Nephron progenitor cell (in vitro differentiated cells): ENCODE results near the gene SMIM33.
A peak's percentile ranks its signal among the peaks of the same experiment; 100 is the strongest.

ENCODE experiments used
- DNase-seq: peaks from one replicate; pipeline ENCODE4 v3.0.0; 2021
- H3K27ac Mint-ChIP-seq: 2 replicates; pipeline ENCODE4 v1.8.0; 2021; ENCODE audit warnings: mild to moderate bottlenecking, moderate library complexity, mixed read lengths
- H3K27me3 Mint-ChIP-seq: 2 replicates; pipeline ENCODE4 v1.8.0; 2021; ENCODE audit warnings: mild to moderate bottlenecking, low read depth, mixed read lengths; ENCODE audit not compliant: poor library complexity
- H3K36me3 Mint-ChIP-seq: 2 replicates; pipeline ENCODE4 v1.8.0; 2021; ENCODE audit warnings: low read depth, mixed read lengths
- H3K4me1 Mint-ChIP-seq: 2 replicates; pipeline ENCODE4 v1.8.0; 2021; ENCODE audit warnings: mixed read lengths
- H3K4me3 Mint-ChIP-seq: 2 replicates; pipeline ENCODE4 v1.8.0; 2021; ENCODE audit warnings: mild to moderate bottlenecking, moderate library complexity, mixed read lengths
- H3K9me3 Mint-ChIP-seq: 2 replicates; pipeline ENCODE4 v1.8.0; 2021; ENCODE audit warnings: mild to moderate bottlenecking, moderate library complexity, mixed read lengths
- CTCF ChIP-seq: fragments of 200-600 bp; sonication (generic); IDR thresholded peaks from 2 replicates; pipeline ENCODE4 v1.5.0; 2021; ENCODE audit warnings: antibody characterized with exemption

The SMIM33 gene

GRCh38 chr5:139456776-139457175 is 14.0 kb upstream of the SMIM33 start:
- H3K4me1 Mint-ChIP-seq = peaks cover 20% of the 10 kb centered on the region
- peaks cover 6% of the 10 kb centered on the region for H3K27me3 Mint-ChIP-seq
- DNase-seq = no peak
- H3K36me3 Mint-ChIP-seq = no peaks in the 10 kb centered on the region
- no peaks in the 10 kb centered on the region for H3K9me3 Mint-ChIP-seq
- H3K27ac Mint-ChIP-seq = peak overlapping the region; percentile 29
- H3K4me3 Mint-ChIP-seq = no peak overlapping the region
- TF ChIP-seq CTCF = no peak

- H3K4me3 Mint-ChIP-seq = no peak overlapping the region
- no peaks in the 10 kb centered on the region for H3K9me3 Mint-ChIP-seq
- DNase-seq = no peak
- H3K4me1 Mint-ChIP-seq = peaks cover 25% of the 10 kb centered on the region
- H3K27me3 Mint-ChIP-seq = peaks cover 10% of the 10 kb centered on the region
- no peak for TF ChIP-seq CTCF
- H3K36me3 Mint-ChIP-seq = no peaks in the 10 kb centered on the region
- H3K27ac Mint-ChIP-seq = no peak overlapping the region
Observed at GRCh38 chr5:139457241-139457640, 13.6 kb upstream of the SMIM33 start.

- no peak overlapping the region for H3K4me3 Mint-ChIP-seq
- H3K27ac Mint-ChIP-seq = no peak overlapping the region
- no peaks in the 10 kb centered on the region for H3K9me3 Mint-ChIP-seq
- peaks cover 30% of the 10 kb centered on the region for H3K4me1 Mint-ChIP-seq
- no peak for TF ChIP-seq CTCF
- DNase-seq = no peak
- H3K27me3 Mint-ChIP-seq = peaks cover 11% of the 10 kb centered on the region
- H3K36me3 Mint-ChIP-seq = no peaks in the 10 kb centered on the region
Observed at GRCh38 chr5:139457653-139458306, 13.0 kb upstream of the SMIM33 start.

GRCh38 chr5:139458580-139459407 is 12.0 kb upstream of the SMIM33 start:
- Mint-ChIP-seq H3K4me1 (peaks cover 34% of the 10 kb centered on the region), H3K4me3 (no peak overlapping the region), H3K36me3 (no peaks in the 10 kb centered on the region), H3K9me3 (no peaks in the 10 kb centered on the region), H3K27me3 (peaks cover 11% of the 10 kb centered on the region), H3K27ac (no peak overlapping the region)
- no peak for DNase-seq
- TF ChIP-seq CTCF = no peak

GRCh38 chr5:139459451-139459934 is 11.3 kb upstream of the SMIM33 start:
- Mint-ChIP-seq H3K4me3 (no peak overlapping the region), H3K9me3 (no peaks in the 10 kb centered on the region), H3K36me3 (no peaks in the 10 kb centered on the region), H3K4me1 (peaks cover 34% of the 10 kb centered on the region), H3K27ac (peak overlapping the region; percentile 27), H3K27me3 (peaks cover 11% of the 10 kb centered on the region)
- TF ChIP-seq CTCF = no peak
- DNase-seq = no peak
